Left ventricle myocardium inferior (tissue), 1 donor: ENCODE measurements around the gene MAST4. TPM values are rescaled to one million over a fixed set of nuclear protein-coding genes. Genes with fewer than 3 reads are reported as not detected.

Experiments used
- DNase-seq: peaks from one replicate; pipeline ENCODE4 v3.0.0-alpha.2; 2020
- H3K27ac ChIP-seq: fragments of 200-600 bp; replicated peaks from 2 replicates; pipeline ENCODE4 v1.8.0; 2021
- H3K27me3 ChIP-seq: fragments of 200-600 bp; 2 replicates; pipeline ENCODE4 v1.8.0; 2021; ENCODE audit warnings: low read depth
- H3K36me3 ChIP-seq: fragments of 200-600 bp; 2 replicates; pipeline ENCODE4 v1.8.0; 2021
- H3K4me1 ChIP-seq: fragments of 200-600 bp; 2 replicates; pipeline ENCODE4 v1.8.0; 2021
- H3K4me3 ChIP-seq: fragments of 200-600 bp; 2 replicates; pipeline ENCODE4 v1.8.0; 2021; ENCODE audit warnings: mild to moderate bottlenecking, moderate library complexity
- H3K9me3 ChIP-seq: fragments of 200-600 bp; replicated peaks from 2 replicates; pipeline ENCODE4 v1.8.0; 2021
- CTCF ChIP-seq: fragments of 200-600 bp; IDR thresholded peaks from 2 replicates; pipeline ENCODE4 v1.8.0; 2021; ENCODE audit warnings: antibody characterized with exemption, mild to moderate bottlenecking, borderline replicate concordance
- intact Hi-C: fragments of 100-400 bp; cut with micrococcal nuclease; formaldehyde crosslinking; loops from one replicate; pipeline ENCODE4 v1.11.0; 2022
- total RNA-seq: library from RNA; stranded (reverse); fragmentation: NEBNext Ultra II Directional; extraction: Animal tissue kit (Norgen Biotek cat#: 25700); gene quantifications from one replicate; pipeline ENCODE4 v1.2.1, GENCODE V29; 2021
- donor health status: DM: no; HTN: yes; CAD: no; lungs with severe emphysema.

MAST4 gene
- total RNA-seq, 1 donor from 2014 or later = 55.7 TPM

- peaks cover 27% of the 10 kb centered on the region for H3K4me1 ChIP-seq
- no peak overlapping the region for H3K4me3 ChIP-seq
- no peaks in the 10 kb centered on the region for H3K36me3 ChIP-seq
- DNase-seq = no peak
- intact Hi-C loops = no loop called here
- H3K9me3 ChIP-seq = no peaks in the 10 kb centered on the region
- H3K27ac ChIP-seq = no peak overlapping the region
- H3K27me3 ChIP-seq = no peaks in the 10 kb centered on the region
- TF ChIP-seq CTCF = no peak
These were observed 78.6 kb downstream of the MAST4 start for GRCh38 chr5:66674802-66675201.

- no peak for DNase-seq
- intact Hi-C loops = no loop called here
- H3K4me3 ChIP-seq = no peak overlapping the region
- no peaks in the 10 kb centered on the region for H3K36me3 ChIP-seq
- H3K27me3 ChIP-seq = no peaks in the 10 kb centered on the region
- peaks cover 32% of the 10 kb centered on the region for H3K4me1 ChIP-seq
- no peak overlapping the region for H3K27ac ChIP-seq
- H3K9me3 ChIP-seq = no peaks in the 10 kb centered on the region
- no peak for TF ChIP-seq CTCF
These were observed 79.2 kb downstream of the MAST4 start for GRCh38 chr5:66675406-66675805.

- no peaks in the 10 kb centered on the region for H3K9me3 ChIP-seq
- intact Hi-C loops = no loop called here
- no peak for TF ChIP-seq CTCF
- no peak for DNase-seq
- H3K4me1 ChIP-seq = peaks cover 34% of the 10 kb centered on the region
- H3K36me3 ChIP-seq = no peaks in the 10 kb centered on the region
- H3K4me3 ChIP-seq = no peak overlapping the region
- H3K27ac ChIP-seq = no peak overlapping the region
- no peaks in the 10 kb centered on the region for H3K27me3 ChIP-seq
These were observed 84.0 kb downstream of the MAST4 start for GRCh38 chr5:66680221-66680620.

GRCh38 chr5:66680804-66681203 lies 84.6 kb downstream of the MAST4 start:
- H3K27ac ChIP-seq = no peak overlapping the region
- TF ChIP-seq CTCF = peak; percentile 40
- intact Hi-C loops = no loop called here
- DNase-seq = no peak
- H3K9me3 ChIP-seq = no peaks in the 10 kb centered on the region
- no peaks in the 10 kb centered on the region for H3K27me3 ChIP-seq
- peaks cover 32% of the 10 kb centered on the region for H3K4me1 ChIP-seq
- H3K36me3 ChIP-seq = no peaks in the 10 kb centered on the region
- H3K4me3 ChIP-seq = no peak overlapping the region

GRCh38 chr5:66684663-66685062 lies 88.5 kb downstream of the MAST4 start:
- Histone ChIP-seq H3K27me3 (no peaks in the 10 kb centered on the region), H3K4me3 (no peak overlapping the region), H3K4me1 (peaks cover 32% of the 10 kb centered on the region), H3K27ac (no peak overlapping the region), H3K36me3 (no peaks in the 10 kb centered on the region), H3K9me3 (no peaks in the 10 kb centered on the region)
- no peak for DNase-seq
- TF ChIP-seq CTCF = no peak
- intact Hi-C loops = no loop called here
